Subcutaneous adipose tissue (tissue), 4 donors: ENCODE results near the gene ETFDH. TPM values are rescaled to one million over a fixed set of nuclear protein-coding genes. Genes with fewer than 3 reads are reported as not detected.

Source experiments
- CTCF ChIP-seq: fragments of 450-650 bp; IDR thresholded peaks from one replicate; pipeline ENCODE4 v1.5.1; 2016; ENCODE audit warnings: low read depth, mild to moderate bottlenecking, control low read depth, antibody characterized with exemption, moderate library complexity
- total RNA-seq, 4 donors: library from RNA; depleted of rRNA; stranded (reverse); fragments of >200 nt; gene quantifications; one replicate each; pipeline ENCODE4 v1.1.0, GENCODE V29; 2016

Gene ETFDH
- total RNA-seq, 4 donors from 2014 or later: 48.7 to 72.7 (median 54.2) TPM

GRCh38 chr4:158722291-158722916 lies 50.3 kb downstream of the ETFDH start:
- no peak for TF ChIP-seq CTCF

GRCh38 chr4:158722917-158723793 lies 51.1 kb downstream of the ETFDH start, which contains the start of gene PPID:
TSS of gene PPID (minus strand) at chr4:158723396. CDS start at chr4:158723288, 108 bp downstream.
- TF ChIP-seq CTCF: no peak

- TF ChIP-seq CTCF: no peak
Observed at GRCh38 chr4:158724637-158725036, 52.5 kb downstream of the ETFDH start.

GRCh38 chr4:158726633-158727032 lies 54.5 kb downstream of the ETFDH start:
- no peak for TF ChIP-seq CTCF

- TF ChIP-seq CTCF: no peak
Observed at GRCh38 chr4:158728236-158728635, 56.1 kb downstream of the ETFDH start.

- no peak for TF ChIP-seq CTCF
Observed at GRCh38 chr4:158729716-158730559, 57.8 kb downstream of the ETFDH start.

- TF ChIP-seq CTCF: no peak
Observed at GRCh38 chr4:158738866-158739265, 66.8 kb downstream of the ETFDH start.
